Hindlimb muscle (tissue), 1 donor: ENCODE measurements around the gene DDX46. TPM values are rescaled to one million over a fixed set of nuclear protein-coding genes. Genes with fewer than 3 reads are reported as not detected.
A peak's percentile ranks its signal among the peaks of the same experiment; 100 is the strongest.
"Not testable (repeated sequence)": the region's sequence is repeated elsewhere in the genome, so short reads cannot be mapped to it uniquely, and the experiment has no call there.

ENCODE experiments used
- DNase-seq: peaks from one replicate; pipeline ENCODE4 v3.0.0-alpha.2; 2013
- polyA plus RNA-seq: library from polyadenylated mRNA; unstranded; fragments of 120-200 nt; gene quantifications from one replicate; pipeline ENCODE4 v1.2.1, GENCODE V29; 2013; ENCODE audit not compliant: insufficient read length

The DDX46 gene, protein sequence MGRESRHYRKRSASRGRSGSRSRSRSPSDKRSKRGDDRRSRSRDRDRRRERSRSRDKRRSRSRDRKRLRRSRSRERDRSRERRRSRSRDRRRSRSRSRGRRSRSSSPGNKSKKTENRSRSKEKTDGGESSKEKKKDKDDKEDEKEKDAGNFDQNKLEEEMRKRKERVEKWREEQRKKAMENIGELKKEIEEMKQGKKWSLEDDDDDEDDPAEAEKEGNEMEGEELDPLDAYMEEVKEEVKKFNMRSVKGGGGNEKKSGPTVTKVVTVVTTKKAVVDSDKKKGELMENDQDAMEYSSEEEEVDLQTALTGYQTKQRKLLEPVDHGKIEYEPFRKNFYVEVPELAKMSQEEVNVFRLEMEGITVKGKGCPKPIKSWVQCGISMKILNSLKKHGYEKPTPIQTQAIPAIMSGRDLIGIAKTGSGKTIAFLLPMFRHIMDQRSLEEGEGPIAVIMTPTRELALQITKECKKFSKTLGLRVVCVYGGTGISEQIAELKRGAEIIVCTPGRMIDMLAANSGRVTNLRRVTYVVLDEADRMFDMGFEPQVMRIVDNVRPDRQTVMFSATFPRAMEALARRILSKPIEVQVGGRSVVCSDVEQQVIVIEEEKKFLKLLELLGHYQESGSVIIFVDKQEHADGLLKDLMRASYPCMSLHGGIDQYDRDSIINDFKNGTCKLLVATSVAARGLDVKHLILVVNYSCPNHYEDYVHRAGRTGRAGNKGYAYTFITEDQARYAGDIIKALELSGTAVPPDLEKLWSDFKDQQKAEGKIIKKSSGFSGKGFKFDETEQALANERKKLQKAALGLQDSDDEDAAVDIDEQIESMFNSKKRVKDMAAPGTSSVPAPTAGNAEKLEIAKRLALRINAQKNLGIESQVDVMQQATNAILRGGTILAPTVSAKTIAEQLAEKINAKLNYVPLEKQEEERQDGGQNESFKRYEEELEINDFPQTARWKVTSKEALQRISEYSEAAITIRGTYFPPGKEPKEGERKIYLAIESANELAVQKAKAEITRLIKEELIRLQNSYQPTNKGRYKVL
- 54.2 TPM for polyA plus RNA-seq

DNA sequence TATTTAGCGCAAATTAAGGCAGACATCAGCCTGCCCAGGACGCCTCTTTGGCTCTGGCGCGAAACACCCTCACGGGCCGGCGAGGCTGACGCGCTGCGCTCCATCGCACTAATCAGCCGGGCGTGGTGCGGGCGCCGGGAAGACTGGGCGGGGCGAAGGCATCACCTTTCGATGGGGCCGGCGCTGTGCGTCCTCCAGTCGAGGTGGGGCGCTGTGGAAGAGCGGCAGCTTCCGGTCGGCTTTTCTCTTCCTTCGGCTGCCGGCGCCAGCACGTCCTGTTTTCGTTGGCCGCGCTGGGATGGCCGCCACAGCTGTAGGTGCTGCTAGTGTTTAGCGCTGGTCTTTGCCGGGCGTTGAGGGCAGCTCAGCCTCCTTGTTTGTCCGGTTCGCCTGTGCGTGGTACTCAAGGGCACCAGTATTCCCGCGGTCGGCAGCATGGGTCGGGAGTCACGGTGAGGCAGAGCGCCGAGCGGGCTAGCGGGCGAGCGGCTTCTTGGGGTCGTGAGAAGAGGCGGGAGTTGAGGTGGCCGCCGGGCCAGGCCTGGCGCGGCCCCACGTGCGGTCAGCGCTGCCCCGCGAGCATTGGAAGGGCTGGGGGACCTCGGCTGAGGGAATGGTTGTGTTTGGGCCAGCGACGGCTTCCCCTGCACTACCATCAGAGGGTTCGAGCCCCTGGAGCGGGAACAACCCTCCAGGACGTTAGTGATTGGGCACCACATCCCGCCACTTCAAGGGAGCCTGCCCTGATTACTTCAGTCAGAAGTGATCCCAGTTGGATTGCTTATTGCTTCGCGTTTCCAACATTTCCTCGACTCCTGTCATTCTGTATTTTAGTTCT is at the start of gene DDX46:
Gene DDX46, plus strand, starts transcription at position 276 of the 838 bp plus-strand sequence. Its CDS starts 160 bp downstream, at position 436.
- peak; percentile 92 for DNase-seq

DNA sequence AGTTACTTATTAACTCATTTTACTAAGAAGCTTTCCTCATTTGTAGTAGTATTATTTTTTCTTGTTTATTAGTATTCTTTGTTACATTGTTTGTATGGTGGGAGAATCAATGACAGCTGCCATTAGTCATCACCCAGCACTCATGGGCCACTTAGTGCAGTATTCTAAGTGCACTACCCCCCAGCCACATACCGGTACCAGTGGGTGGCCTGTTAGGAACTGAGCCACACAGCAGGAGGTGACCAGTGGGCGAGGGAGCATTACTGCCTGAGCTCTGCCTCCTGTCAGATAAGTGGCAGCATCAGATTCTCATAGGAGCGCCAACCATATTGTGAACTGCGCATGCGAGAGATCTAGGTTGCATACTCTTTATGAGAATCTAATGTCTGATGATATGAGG is 44.5 kb upstream of the DDX46 start:
- DNase-seq, result no peak

DNA sequence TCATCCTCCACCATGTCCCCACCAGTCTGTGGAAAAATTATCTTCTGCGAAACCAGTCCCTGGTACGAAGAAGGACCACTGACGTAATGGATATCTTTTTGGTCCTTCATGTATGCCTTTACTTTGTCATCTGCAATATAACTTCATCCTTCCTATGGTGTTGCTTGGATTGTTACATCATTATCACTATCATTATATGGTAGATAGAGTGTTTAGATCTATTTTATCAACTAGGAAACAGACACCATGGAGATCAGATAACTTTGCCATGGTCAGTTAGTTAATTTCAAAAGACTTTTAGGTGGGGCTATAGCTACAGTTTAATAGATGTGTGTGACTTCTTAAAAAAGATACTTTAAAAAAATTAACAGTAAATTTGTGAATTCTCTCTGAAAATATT is 44.0 kb upstream of the DDX46 start:
- DNase-seq, result no peak

DNA sequence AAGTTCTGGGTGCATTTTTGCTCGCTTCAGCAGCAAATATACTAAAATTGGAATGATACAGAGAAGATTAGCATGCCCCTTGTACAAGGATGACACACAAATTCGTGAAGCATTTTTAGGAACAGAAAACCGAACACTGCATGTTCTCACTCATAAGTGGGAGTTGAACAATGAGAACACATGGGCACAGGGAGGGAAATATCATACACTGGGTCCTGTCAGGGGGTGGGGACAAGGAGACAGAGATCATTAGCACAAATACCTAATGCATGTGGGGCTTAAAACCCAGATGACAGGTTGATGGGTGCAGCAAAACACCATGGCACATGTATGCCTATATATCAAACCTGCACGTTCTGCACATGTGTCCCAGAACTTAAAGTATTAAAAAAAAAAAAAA is 43.1 kb upstream of the DDX46 start:
- not testable (repeated sequence) for DNase-seq

DNA sequence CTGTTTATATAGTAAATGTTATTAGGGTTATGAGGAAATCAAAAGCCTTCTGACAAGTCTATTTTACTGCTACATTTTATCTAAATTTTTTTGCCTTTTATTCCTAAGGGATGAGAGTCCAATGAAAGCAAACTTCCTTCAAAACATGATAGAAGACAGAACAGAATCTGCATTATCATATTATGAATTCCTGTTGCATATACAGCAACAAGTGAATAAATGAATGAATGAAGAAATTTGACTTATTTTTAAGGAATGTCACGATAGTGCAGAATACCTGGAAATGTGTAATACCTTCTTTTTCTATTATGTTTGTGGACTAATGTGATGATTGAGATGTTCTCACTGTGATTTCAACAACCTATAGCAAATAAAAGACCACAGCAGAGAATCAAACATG is 33.7 kb upstream of the DDX46 start:
- no peak for DNase-seq

DNA sequence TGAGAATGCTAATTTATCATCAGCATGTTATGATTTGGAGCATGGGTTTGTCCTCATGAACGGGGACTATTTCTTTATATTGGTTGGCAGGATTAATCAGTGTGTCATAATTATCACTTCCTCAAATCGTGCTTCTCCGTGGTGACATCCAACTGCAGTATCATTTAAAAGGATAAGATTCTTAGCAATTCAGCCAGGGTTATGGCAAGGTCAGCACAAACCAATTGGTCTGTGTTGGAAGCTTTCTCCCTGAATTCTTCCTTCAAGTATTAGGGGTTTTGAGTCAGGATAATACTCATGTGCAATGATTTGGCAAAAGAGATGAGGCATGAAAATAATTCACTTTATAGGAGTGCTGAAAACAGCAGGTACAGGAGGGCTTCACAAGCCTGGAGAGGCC is 25.8 kb upstream of the DDX46 start:
- no peak for DNase-seq

DNA sequence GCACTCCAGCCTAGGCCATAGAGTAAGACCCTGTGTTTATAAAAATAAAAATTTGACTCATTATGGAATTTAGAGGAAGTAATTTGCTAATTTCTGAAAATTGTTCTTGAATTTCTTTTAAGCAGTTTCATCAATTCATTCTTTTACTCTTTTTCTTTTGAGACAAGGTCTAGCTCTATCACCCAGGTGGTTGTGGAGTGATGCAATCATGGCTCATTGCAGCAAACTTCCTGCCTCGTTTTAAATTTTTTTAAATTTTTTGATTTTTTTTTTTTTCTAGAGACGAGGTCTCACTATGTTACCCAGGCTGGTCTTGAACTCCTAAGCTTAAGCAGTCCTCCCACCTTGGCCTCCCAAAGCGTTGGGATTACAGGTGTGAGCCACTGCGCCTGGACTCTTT is 23.3 kb upstream of the DDX46 start:
- no peak for DNase-seq

DNA sequence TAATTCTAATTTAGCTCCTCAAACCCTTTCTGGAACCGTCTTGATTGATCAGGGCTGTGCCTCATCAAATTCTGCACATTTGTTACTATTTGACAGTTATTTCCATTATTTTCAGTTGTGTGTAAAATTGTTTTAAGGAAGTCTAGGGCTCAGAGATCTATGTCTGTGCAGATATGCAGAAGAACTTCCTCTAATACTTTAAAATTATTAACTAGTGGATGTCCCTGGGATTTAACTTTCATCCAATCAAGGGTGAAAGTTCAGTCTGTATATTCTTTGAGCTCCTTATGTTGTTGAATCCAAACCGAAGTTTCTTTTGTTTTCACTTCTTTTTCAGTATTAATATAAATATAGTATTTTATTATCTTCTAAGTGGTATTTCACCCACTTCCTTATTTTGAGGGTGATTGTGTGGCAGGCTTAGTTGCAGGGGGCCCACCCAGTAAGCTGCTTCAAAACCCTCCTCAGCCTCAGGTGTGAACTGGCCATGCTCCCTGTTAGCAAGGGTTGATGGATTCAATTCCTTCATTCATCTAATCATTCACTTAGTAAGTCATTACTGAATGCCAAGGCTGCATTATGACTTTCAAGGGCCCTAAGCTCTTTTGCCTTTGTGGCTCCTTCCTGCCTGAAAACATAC is 22.3 kb upstream of the DDX46 start:
- DNase-seq, result no peak

DNA sequence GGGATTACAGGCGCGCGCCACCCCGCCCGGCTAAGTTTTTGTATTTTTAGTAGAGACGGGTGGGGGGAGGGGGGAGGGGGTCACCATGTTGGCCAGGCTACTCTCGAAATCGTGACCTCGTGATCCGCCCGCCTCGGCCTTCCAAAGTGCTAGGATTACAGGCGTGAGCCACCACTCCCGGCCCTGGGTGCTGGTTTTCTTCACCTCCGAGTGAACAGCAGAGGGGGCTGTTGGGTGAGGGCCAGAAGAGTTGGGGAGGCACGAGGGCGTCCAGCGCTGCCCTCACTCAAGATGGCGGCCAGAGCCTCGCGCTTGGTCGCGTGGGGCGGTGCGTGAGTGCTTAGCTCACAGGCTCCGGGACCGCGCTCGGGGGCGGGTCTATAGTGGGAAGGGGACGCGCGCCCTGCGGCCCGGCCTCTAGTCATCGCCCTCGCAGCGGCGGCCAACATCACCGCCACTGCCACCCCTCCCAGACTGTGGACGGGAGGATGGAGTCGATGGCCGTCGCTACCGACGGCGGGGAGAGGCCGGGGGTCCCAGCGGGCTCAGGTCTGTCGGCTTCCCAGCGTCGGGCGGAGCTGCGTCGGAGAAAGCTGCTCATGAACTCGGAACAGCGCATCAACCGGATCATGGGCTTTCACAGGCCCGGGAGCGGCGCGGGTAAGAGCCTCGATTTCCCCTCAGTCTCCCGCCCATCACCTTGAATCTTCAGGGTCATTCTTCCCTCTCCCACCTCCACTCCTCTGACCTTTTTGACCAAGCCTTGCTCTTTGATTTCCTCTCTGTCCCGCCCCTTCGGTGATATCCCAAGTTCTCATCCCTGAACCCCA is 20.2 kb upstream of the DDX46 start, which contains the start of gene CAMLG:
Gene CAMLG, plus strand, starts transcription at position 416 of the 830 bp plus-strand sequence. Its CDS starts 73 bp downstream, at position 489.
- DNase-seq, result peak; percentile 99

DNA sequence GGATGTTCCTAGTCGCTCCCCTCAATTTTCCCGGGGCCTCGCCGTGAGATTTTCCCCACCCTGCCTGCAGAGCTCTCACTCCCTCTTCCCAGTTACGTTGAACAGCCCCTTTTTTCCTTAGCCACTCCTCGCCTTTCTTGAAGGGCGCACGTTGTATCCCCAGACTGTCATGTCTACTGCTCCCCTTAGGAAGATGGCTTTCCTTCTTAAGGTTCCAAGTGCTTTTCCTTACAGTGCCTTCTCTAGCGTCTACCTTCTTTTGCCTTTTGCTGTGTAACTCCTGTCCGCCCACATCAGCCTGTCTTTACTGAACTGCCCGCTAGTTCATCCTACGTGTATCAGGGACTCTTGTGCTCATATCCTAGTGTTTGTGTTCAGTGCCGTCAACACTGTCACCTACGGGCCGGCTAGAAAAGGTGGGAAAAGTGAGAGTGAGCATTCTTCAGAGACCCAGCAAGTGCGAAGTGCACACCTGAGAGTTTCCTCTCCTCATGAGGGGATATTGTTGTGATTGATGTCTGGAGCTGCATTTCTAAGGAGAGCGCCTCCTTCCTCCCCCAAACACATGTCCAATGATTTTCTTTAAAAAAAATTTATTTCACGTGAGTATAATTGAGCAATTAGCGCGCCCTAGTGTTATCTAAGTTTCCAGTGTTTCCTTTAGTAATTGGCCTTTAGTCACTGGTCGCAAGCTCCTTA is 19.5 kb upstream of the DDX46 start:
- DNase-seq, result peak; percentile 49

DNA sequence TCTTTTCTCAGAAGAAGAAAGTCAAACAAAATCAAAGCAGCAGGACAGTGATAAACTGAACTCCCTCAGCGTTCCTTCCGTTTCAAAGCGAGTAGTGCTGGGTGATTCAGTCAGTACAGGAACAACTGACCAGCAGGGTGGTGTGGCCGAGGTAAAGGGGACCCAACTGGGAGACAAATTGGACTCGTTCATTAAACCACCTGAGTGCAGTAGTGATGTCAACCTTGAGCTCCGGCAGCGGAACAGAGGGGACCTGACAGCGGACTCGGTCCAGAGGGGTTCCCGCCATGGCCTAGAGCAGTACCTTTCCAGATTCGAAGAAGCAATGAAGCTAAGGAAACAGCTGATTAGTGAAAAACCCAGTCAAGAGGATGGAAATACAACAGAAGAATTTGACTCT is 17.5 kb upstream of the DDX46 start:
- DNase-seq, result no peak

DNA sequence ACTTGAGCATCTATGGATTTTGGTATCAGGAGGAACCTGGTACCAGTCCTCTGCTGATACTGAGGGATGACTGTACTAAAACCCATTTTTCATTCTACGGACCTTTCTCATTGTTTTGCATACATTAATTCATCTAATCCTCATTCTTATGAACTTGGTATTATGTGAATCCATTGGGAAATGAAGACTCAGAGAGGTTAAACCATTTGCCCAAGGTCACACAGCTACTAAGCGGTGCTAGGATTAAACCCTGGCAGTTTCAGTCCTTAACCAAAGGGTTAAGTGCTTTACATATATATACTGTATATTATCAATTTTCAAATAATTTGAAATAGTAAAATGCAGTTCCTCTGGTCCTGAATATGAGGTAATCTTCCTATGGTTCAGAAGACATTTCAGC is 16.4 kb upstream of the DDX46 start:
- DNase-seq, result no peak

DNA sequence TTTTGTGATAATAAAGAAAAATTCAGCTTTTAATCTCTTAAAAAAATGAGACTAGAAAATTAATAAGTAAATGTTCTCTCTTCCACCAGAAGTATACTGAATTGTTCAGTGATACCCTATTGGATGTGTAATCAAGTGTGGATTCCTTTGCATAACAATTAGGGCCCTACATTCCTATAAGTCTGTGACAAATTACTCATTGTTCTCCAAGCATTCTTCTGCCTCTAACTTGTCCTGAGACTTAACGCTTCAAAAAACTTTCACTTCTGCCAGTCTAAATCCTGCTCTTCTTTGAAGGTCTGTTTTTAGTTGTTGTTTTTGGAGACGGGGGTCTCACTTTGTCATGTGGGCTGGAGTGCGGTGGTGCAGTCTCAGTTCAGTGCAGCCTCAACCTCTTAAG is 9.2 kb upstream of the DDX46 start:
- no peak for DNase-seq

DNA sequence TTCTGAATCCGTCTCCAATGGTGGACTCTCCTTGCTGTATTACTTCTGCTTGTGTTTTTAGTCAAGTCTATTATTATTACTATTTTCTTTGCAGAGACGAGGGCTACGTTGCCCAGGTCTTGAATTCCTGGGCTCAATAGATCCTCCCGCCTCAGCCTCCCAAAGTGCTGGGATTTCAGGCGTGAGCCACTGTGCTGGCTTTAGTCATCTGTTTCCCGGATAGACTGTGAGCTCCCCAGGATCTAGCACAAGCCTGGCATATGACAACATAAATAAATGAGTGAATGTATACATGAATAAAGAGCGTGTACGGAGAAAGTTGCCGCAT is 439 bp upstream of the DDX46 start:
- DNase-seq, result no peak

DNA sequence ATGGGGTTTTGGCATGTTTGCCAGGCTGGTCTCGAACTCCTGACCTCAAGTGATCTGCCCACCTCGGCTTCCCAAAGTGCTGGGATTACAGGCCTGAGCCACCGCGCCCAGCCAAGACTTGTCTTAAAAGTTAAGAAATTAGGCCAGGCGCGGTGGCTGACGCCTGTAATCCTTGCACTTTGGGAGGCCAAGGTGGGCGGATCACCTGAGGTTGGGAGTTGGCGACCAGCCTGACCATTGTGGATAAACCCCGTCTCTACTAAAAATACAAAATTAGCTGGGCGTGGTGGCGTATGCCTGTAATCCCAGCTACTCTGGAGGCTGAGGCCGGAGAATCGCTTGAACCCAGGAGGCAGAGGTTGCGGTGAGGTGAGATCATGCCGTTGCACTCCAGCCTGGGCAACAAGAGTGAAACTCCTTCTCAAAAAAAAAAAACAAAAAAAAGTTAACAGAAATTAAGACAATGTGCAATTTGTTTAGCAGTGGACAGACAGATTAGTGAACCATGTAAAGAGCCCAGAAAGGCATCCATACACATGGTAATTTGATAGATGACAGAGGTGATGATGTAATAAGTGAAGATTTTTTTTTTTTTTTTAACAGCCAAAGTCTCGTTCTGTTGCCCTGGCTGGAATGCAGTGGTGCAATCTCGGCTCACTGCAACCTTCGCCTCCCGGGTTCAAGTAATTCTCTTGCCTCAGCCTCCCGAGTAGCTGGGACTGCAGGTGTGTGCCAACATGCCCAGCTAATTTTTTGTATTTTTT is 9.1 kb downstream of the DDX46 start:
- not testable (repeated sequence) for DNase-seq

DNA sequence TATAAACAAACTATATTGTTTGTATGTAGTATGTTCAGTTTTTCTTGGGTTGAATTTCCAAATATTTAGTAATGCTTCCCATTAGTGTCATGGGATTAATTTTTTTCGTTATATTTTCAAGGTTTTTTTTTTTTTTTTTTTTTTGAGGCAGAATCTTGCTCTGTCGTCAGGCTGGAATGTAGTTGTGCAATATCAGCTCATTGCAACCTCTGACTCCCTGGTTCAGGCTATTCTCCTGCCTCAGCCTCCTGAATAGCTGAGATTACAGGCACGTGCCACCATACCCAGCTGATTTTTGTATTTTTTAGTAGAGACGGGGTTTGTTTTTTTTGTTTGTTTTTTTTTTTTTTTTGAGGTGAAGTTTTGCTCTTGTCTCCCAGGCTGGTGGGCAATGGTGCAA is 10.6 kb downstream of the DDX46 start:
- no peak for DNase-seq

DNA sequence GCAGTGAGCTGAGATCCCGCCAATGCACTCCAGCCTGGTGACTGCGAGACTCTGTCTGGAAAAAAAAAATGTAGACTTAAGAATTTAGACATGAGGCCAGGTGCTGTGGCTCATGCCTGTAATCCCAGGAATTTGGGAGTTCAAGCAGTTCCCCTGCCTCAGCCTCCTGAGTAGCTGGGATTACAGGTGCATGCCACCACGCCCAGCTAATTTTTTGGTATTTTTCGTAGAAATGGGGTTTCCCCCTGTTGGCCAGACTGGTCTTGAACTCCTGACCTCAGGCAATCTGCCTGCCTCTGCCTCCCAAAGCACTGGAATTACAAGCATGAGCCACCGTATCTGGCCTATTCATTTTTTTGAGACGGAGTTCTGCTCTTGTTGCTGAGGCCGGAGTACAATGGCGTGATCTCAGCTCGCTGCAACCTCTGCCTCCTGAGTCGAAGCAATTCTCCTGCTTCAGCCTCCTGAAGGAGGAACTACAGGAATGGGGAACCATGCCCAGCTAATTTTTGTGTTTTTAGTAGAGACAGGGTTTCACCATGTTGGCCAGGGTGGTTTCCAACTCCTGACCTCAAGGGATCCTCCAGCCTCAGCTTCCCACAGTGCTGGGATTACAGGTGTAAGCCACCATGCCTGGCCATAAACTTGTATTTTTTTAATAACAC is 14.0 kb downstream of the DDX46 start:
- DNase-seq, result no peak

DNA sequence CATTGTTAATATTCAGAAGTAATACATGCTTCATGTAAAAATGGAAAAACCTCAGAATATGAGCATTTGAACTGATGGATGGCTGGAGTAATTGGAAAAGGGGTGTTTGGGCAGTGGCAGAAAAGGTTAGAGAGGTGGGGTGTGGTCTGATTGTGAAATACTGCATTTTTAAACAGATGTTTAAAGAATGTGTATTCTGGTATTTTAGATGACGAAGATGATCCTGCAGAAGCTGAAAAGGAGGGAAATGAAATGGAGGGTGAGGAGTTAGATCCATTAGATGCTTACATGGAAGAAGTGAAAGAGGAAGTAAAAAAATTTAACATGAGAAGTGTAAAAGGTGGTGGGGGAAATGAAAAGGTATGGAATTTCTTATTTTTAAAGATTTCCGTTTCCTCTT is 18.8 kb downstream of the DDX46 start:
- DNase-seq, result no peak
